ENCODE results near the gene MIPOL1.

MIPOL1 gene

GRCh38 chr14:37558740-37559139, 361.0 kb downstream of the MIPOL1 start:
- no peak for DNase-seq

- DNase-seq = no peak
Observed at GRCh38 chr14:37559386-37559785, 361.6 kb downstream of the MIPOL1 start.

GRCh38 chr14:37563189-37563588, 365.5 kb downstream of the MIPOL1 start:
- no peak for DNase-seq

- no peak for DNase-seq
Observed at GRCh38 chr14:37565550-37565949, 367.8 kb downstream of the MIPOL1 start.

GRCh38 chr14:37566811-37567371, 369.2 kb downstream of the MIPOL1 start:
- no peak for DNase-seq

- no peak for DNase-seq
Observed at GRCh38 chr14:37569729-37570128, 372.0 kb downstream of the MIPOL1 start.

- no peak for DNase-seq
Observed at GRCh38 chr14:37571391-37571790, 373.7 kb downstream of the MIPOL1 start.

GRCh38 chr14:37573356-37573755, 375.6 kb downstream of the MIPOL1 start:
- no peak for DNase-seq

GRCh38 chr14:37579274-37579673, 381.5 kb downstream of the MIPOL1 start:
- DNase-seq = no peak

- no peak for DNase-seq
Observed at GRCh38 chr14:37580146-37580545, 382.4 kb downstream of the MIPOL1 start.

GRCh38 chr14:37583358-37584210, 385.8 kb downstream of the MIPOL1 start:
- DNase-seq = no peak

- DNase-seq = no peak
Observed at GRCh38 chr14:37584211-37585100, 386.7 kb downstream of the MIPOL1 start.

- no peak for DNase-seq
Observed at GRCh38 chr14:37585101-37585511, 387.4 kb downstream of the MIPOL1 start.

- no peak for DNase-seq
Observed at GRCh38 chr14:37585971-37586796, 388.4 kb downstream of the MIPOL1 start.

GRCh38 chr14:37586797-37587130, 389.0 kb downstream of the MIPOL1 start:
- no peak for DNase-seq

GRCh38 chr14:37587131-37587803, 389.5 kb downstream of the MIPOL1 start:
- DNase-seq = no peak

- DNase-seq = no peak
Observed at GRCh38 chr14:37587881-37588666, 390.3 kb downstream of the MIPOL1 start.

- no peak for DNase-seq
Observed at GRCh38 chr14:37588667-37588955, 390.9 kb downstream of the MIPOL1 start.

- no peak for DNase-seq
Observed at GRCh38 chr14:37588956-37589714, 391.4 kb downstream of the MIPOL1 start.

GRCh38 chr14:37589715-37590427, 392.1 kb downstream of the MIPOL1 start:
- no peak for DNase-seq

Measured in stimulated activated CD4-positive, alpha-beta T cell treated with anti-CD3 and anti-CD28 coated beads, Interleukin-2, amount 100 ng/mL, for 48 hours (primary cell).